H1 (cell line): ENCODE measurements around the gene YWHAQ. TPM values are rescaled to one million over a fixed set of nuclear protein-coding genes. Genes with fewer than 3 reads are reported as not detected.

Experiments
- CTCF ChIA-PET: fragments of 300-600 bp; sonication (Branson Sonifier 250); formaldehyde crosslinking; loops from one replicate; lab custom pipeline; 2021; ENCODE audit not compliant: partially characterized antibody; lab: Charles Lee
- POLR2A ChIA-PET: fragments of 300-600 bp; sonication (Branson Sonifier 250); formaldehyde crosslinking; loops from one replicate; lab custom pipeline; 2021; ENCODE audit warnings: inconsistent platforms; ENCODE audit not compliant: partially characterized antibody; lab: Charles Lee
- DNase-seq, 2 experiments: peaks; one replicate each; pipeline versions ENCODE4 v3.0.0 to v3.0.0-alpha.2; 2010 to 2022; ENCODE audit warnings: low spot score in 2 of 2, low read depth in 1 of 2, mixed read lengths in 1 of 2
- FAIRE-seq: peaks from 2 replicates; lab custom pipeline; 2011; peaks lifted over from hg19 to GRCh38; lab: Jason Lieb, UNC
- H2AFZ ChIP-seq: 2 replicates; pipeline ENCODE4 v1.8.1; 2012; ENCODE audit warnings: low read length, inconsistent platforms
- H2AK5ac ChIP-seq: 2 replicates; pipeline ENCODE4 v1.6.1; 2013; ENCODE audit warnings: low read depth, low read length
- H2BK120ac ChIP-seq: replicated peaks from 2 replicates; pipeline ENCODE3; 2013; ENCODE audit warnings: low read depth, low read length, inconsistent platforms
- H2BK12ac ChIP-seq: 2 replicates; pipeline ENCODE4 v1.6.1; 2013; ENCODE audit warnings: low read depth, low read length
- H2BK15ac ChIP-seq: 2 replicates; pipeline ENCODE4 v1.6.1; 2013; ENCODE audit warnings: low read length
- H2BK20ac ChIP-seq: 2 replicates; pipeline ENCODE4 v1.6.1; 2013; ENCODE audit warnings: low read length
- H2BK5ac ChIP-seq: 2 replicates; pipeline ENCODE4 v1.6.1; 2013; ENCODE audit warnings: low read depth, low read length
- H3K14ac ChIP-seq: 2 replicates; pipeline ENCODE4 v1.6.1; 2013; ENCODE audit warnings: inconsistent platforms; ENCODE audit not compliant: insufficient read length
- H3K18ac ChIP-seq: 2 replicates; pipeline ENCODE4 v1.6.1; 2013; ENCODE audit warnings: low read length; ENCODE audit errors: extremely low read depth
- H3K23ac ChIP-seq: 2 replicates; pipeline ENCODE4 v1.6.1; 2013; ENCODE audit warnings: inconsistent platforms; ENCODE audit not compliant: insufficient read length
- H3K23me2 ChIP-seq: 2 replicates; pipeline ENCODE4 v1.6.1; 2013; ENCODE audit warnings: low read depth, low read length
- H3K27ac ChIP-seq: 2 replicates; pipeline ENCODE4 v1.6.1; 2011; ENCODE audit warnings: low read depth, low read length, inconsistent platforms
- H3K27me3 ChIP-seq, 4 experiments: replicated peaks in 1 of 4; 1 replicate in 1 of 4; 2 replicates in 3 of 4; pipeline versions ENCODE4 v1.6.1 to v1.8.1; 2011 to 2013; ENCODE audit warnings: low read length in 3 of 4, mild to moderate bottlenecking in 3 of 4, inconsistent platforms in 2 of 4, mixed read lengths in 2 of 4, moderate library complexity in 1 of 4; ENCODE audit not compliant: control insufficient read depth in 3 of 4, insufficient read depth in 3 of 4; ENCODE audit errors: extremely low read depth in 1 of 4
- H3K36me3 ChIP-seq, 4 experiments: 2 replicates each; pipeline versions ENCODE4 v1.6.1 to v1.8.1; 2011 to 2013; ENCODE audit warnings: mild to moderate bottlenecking in 4 of 4, low read length in 3 of 4, moderate library complexity in 2 of 4, control low read depth in 1 of 4, inconsistent platforms in 1 of 4; ENCODE audit not compliant: insufficient read depth in 4 of 4, control insufficient read depth in 2 of 4
- H3K4ac ChIP-seq: replicated peaks from 2 replicates; pipeline ENCODE3; 2013; ENCODE audit warnings: low read length, low read depth, mixed read lengths, inconsistent platforms; ENCODE audit not compliant: insufficient read length
- H3K4me1 ChIP-seq, 4 experiments: replicated peaks in 1 of 4; 1 replicate in 1 of 4; 2 replicates in 3 of 4; pipeline versions ENCODE4 v1.6.1 to v1.8.1; 2011 to 2013; ENCODE audit warnings: low read length in 3 of 4, inconsistent platforms in 2 of 4, mixed read lengths in 1 of 4; ENCODE audit not compliant: insufficient read depth in 4 of 4, control insufficient read depth in 3 of 4
- H3K4me2 ChIP-seq, 2 experiments: 2 replicates each; pipeline versions ENCODE4 v1.6.1 to v1.8.1; 2011 to 2013; ENCODE audit warnings: low read depth in 2 of 2, low read length in 2 of 2, control low read depth in 1 of 2, inconsistent platforms in 1 of 2, mild to moderate bottlenecking in 1 of 2; ENCODE audit not compliant: insufficient read depth in 1 of 2
- H3K4me3 ChIP-seq, 4 experiments: fragments of 200-600, 300-600 bp in 1 of 4; sonication (generic), shearing (Covaris generic), sonication (Bioruptor Twin) in 1 of 4; 2 replicates each; pipeline versions ENCODE4 v1.5.1 to v1.8.1; 2011 to 2016; ENCODE audit warnings: low read length in 4 of 4, low read depth in 3 of 4, control low read depth in 2 of 4, inconsistent platforms in 2 of 4, mild to moderate bottlenecking in 2 of 4, mixed read lengths in 1 of 4, moderate library complexity in 1 of 4; ENCODE audit not compliant: insufficient read depth in 2 of 4; ENCODE audit errors: extremely low read depth in 1 of 4
- H3K56ac ChIP-seq: replicated peaks from 2 replicates; pipeline ENCODE3; 2013; ENCODE audit warnings: low read depth, mild to moderate bottlenecking, mixed read lengths, low read length, inconsistent platforms; ENCODE audit not compliant: insufficient read length
- H3K79me1 ChIP-seq: 2 replicates; pipeline ENCODE4 v1.6.1; 2013; ENCODE audit warnings: low read depth, low read length, control low read depth
- H3K79me2 ChIP-seq, 2 experiments: 2 replicates each; pipeline versions ENCODE4 v1.6.1 to v1.8.1; 2012 to 2013; ENCODE audit warnings: low read length in 2 of 2, mild to moderate bottlenecking in 2 of 2, inconsistent platforms in 1 of 2; ENCODE audit not compliant: insufficient read depth in 2 of 2, control insufficient read depth in 1 of 2
- H3K9ac ChIP-seq, 4 experiments: replicated peaks in 1 of 4; 1 replicate in 1 of 4; 2 replicates in 3 of 4; pipeline versions ENCODE4 v1.6.1 to v1.8.1; 2011 to 2013; ENCODE audit warnings: low read depth in 3 of 4, low read length in 3 of 4, control low read depth in 2 of 4, mild to moderate bottlenecking in 2 of 4, moderate library complexity in 2 of 4, inconsistent platforms in 1 of 4; ENCODE audit errors: extremely low read depth in 1 of 4
- H3K9me3 ChIP-seq, 2 experiments: 2 replicates each; pipeline versions ENCODE4 v1.6.1 to v1.8.1; 2012 to 2013; ENCODE audit warnings: mild to moderate bottlenecking in 2 of 2, moderate library complexity in 2 of 2, control low read depth in 1 of 2, inconsistent platforms in 1 of 2, low read depth in 1 of 2, low read length in 1 of 2, mixed read lengths in 1 of 2; ENCODE audit not compliant: insufficient read depth in 2 of 2
- H4K20me1 ChIP-seq, 2 experiments: replicated peaks in 1 of 2; 2 replicates each; pipeline versions ENCODE3 to v1.8.1; 2011 to 2013; ENCODE audit warnings: inconsistent platforms in 2 of 2, low read length in 2 of 2, mild to moderate bottlenecking in 1 of 2; ENCODE audit not compliant: insufficient read depth in 2 of 2, control insufficient read depth in 1 of 2
- H4K5ac ChIP-seq: 2 replicates; pipeline ENCODE4 v1.6.1; 2013; ENCODE audit warnings: low read length, low read depth, mixed read lengths, inconsistent platforms; ENCODE audit not compliant: insufficient read length
- H4K8ac ChIP-seq: 2 replicates; pipeline ENCODE4 v1.8.0; 2013; ENCODE audit warnings: mild to moderate bottlenecking, moderate library complexity, low read length, inconsistent platforms; ENCODE audit not compliant: insufficient read depth; ENCODE audit errors: extremely low read depth
- H4K91ac ChIP-seq: replicated peaks from 2 replicates; pipeline ENCODE3; 2013; ENCODE audit warnings: low read length, mixed read lengths, inconsistent platforms; ENCODE audit not compliant: insufficient read length
- KDM4A ChIP-seq: IDR thresholded peaks from one replicate; pipeline ENCODE4 v1.7.1; 2012; ENCODE audit warnings: low read depth, mild to moderate bottlenecking, moderate library complexity, low read length, inconsistent platforms; ENCODE audit not compliant: severe bottlenecking
- WGBS, 2 experiments: shearing (Covaris generic) in 1 of 2; methylation state at CpG; one replicate each; pipeline versions ENCODE4 v1.1.6 to v1.1.7; 2013 to 2015; ENCODE audit warnings: low lambda C conversion rate in 2 of 2, mixed read lengths in 2 of 2, inconsistent platforms in 1 of 2, low coverage in 1 of 2, missing lambda C conversion rate in 1 of 2; ENCODE audit not compliant: insufficient replicate concordance in 2 of 2, insufficient coverage in 1 of 2, insufficient read length in 1 of 2; ENCODE audit errors: extremely low coverage in 1 of 2, missing lambda C conversion rate in 1 of 2; 5-methylcytosine and 5-hydroxymethylcytosine counted together
- polyA plus RNA-seq, 7 experiments: library from polyadenylated mRNA; depleted of rRNA in 3 of 7; stranded (reverse) in 5 of 7; unstranded in 2 of 7; fragments of >200 nt in 5 of 7; fragments of 200-250 nt in 2 of 7; gene quantifications; 1 replicate in 5 of 7; 2 replicates in 1 of 7; 4 replicates in 1 of 7; pipeline versions ENCODE4 v1.2.1 to v1.2.3, GENCODE V29; 2011 to 2013; ENCODE audit warnings: missing spikeins in 2 of 7, mixed read lengths in 2 of 7
- total RNA-seq: library from RNA; stranded (reverse); fragmentation: NEBNext Ultra II Directional; extraction: Animal tissue kit (Norgen Biotek cat#: 25700); gene quantifications from 2 replicates; pipeline ENCODE4 v1.2.1, GENCODE V29; 2021

Gene YWHAQ
- total and polyA plus RNA-seq, 2 of the 8 experiments (the other 6 are each of a cell fraction or from before 2014, with no cell fraction given), result 244 to 480 TPM

GRCh38 chr2:9655441-9656269 lies 24.9 kb upstream of the YWHAQ start:
- Histone ChIP-seq H3K56ac (no peak overlapping the region), H3K4me2 (no peak overlapping the region), H4K20me1 (no peaks in the 10 kb centered on the region), H4K91ac (no peak overlapping the region), H3K36me3 (no peaks in the 10 kb centered on the region), H2AK5ac (no peak overlapping the region), H2BK12ac (no peak overlapping the region), H4K8ac (no peak overlapping the region), H3K18ac (no peak overlapping the region), H3K4me1 (no peaks in the 10 kb centered on the region; a peak in 1 of 7 replicates), H2BK20ac (no peak overlapping the region), H2BK5ac (no peak overlapping the region), H3K23ac (no peak overlapping the region), H3K79me2 (no peaks in the 10 kb centered on the region), H2BK15ac (no peak overlapping the region), H3K14ac (no peak overlapping the region), H4K5ac (no peak overlapping the region), H3K27me3 (no peaks in the 10 kb centered on the region), H2AFZ (no peak overlapping the region), H3K4ac (no peak overlapping the region), H3K4me3 (no peak overlapping the region), H3K79me1 (no peaks in the 10 kb centered on the region), H3K27ac (no peak overlapping the region), H3K23me2 (peaks cover 6% of the 10 kb centered on the region; the same call in 1 of the 2 replicates), H2BK120ac (no peak overlapping the region), H3K9ac (no peak overlapping the region), H3K9me3 (no peaks in the 10 kb centered on the region)
- FAIRE-seq (no peak), DNase-seq (no peak)
- ChIA-PET POLR2A (interaction anchor here (0.6 to 1.0 kb wide), 3 partner anchors 15 to 188 kb away, joined by 3 read pairs; partner anchors contain the start of genes TAF1B and YWHAQ), CTCF (interaction anchor here (0.8 to 1.0 kb wide), 3 partner anchors 24 to 112 kb away, joined by 3 to 4 read pairs (median 3); no protein-coding TSS in a partner anchor)
- 90% methylated on average over 13 of the region's 13 CpGs; no CpG with 5 or more reads in 1 of the 2 experiments for WGBS, 2 experiments
- no peak for TF ChIP-seq KDM4A
